Stimulated activated CD8-positive, alpha-beta memory T cell treated with anti-CD3 and anti-CD28 coated beads, Interleukin-12 subunit alpha, Interleukin-12 subunit beta, amount 100 ng/mL, for 24 hours (primary cell): Measurements from ENCODE around the gene SPANXD.
"Not testable (repeated sequence)": the region's sequence is repeated elsewhere in the genome, so short reads cannot be mapped to it uniquely, and the experiment has no call there.

Source experiments
- DNase-seq: peaks from one replicate; pipeline ENCODE4 v3.0.0-alpha.2; 2020; ENCODE audit errors: extremely low read depth

SPANXD gene

GRCh38 chrX:141698639-141699038 lies at the start of gene SPANXD:
Gene SPANXD, minus strand, starts transcription at chrX:141698739. Its CDS starts 334 bp downstream, at chrX:141698405.
- DNase-seq, result not testable (repeated sequence)

GRCh38 chrX:141742666-141743065 lies 44.1 kb upstream of the SPANXD start:
- no peak for DNase-seq

- no peak for DNase-seq
Measured at GRCh38 chrX:141736656-141737055, 38.1 kb upstream of the SPANXD start.

GRCh38 chrX:141733371-141733770 lies 34.8 kb upstream of the SPANXD start:
- DNase-seq, result no peak

- DNase-seq, result no peak
Measured at GRCh38 chrX:141732031-141732430, 33.5 kb upstream of the SPANXD start.

- DNase-seq, result no peak
Measured at GRCh38 chrX:141724186-141724585, 25.6 kb upstream of the SPANXD start.

GRCh38 chrX:141714680-141715079 lies 16.1 kb upstream of the SPANXD start:
- DNase-seq, result no peak

- no peak for DNase-seq
Measured at GRCh38 chrX:141701072-141701471, 2.5 kb upstream of the SPANXD start.

GRCh38 chrX:141673946-141674345 lies 24.6 kb downstream of the SPANXD start:
- DNase-seq, result no peak

GRCh38 chrX:141669689-141670088 lies 28.9 kb downstream of the SPANXD start:
- no peak for DNase-seq

- no peak for DNase-seq
Measured at GRCh38 chrX:141668371-141668770, 30.2 kb downstream of the SPANXD start.

GRCh38 chrX:141662781-141663180 lies 35.8 kb downstream of the SPANXD start:
- no peak for DNase-seq

GRCh38 chrX:141652286-141652685 lies 46.3 kb downstream of the SPANXD start:
- no peak for DNase-seq
